ENCODE data around the gene ARHGAP27. TPM values are rescaled to one million over a fixed set of nuclear protein-coding genes. Genes with fewer than 3 reads are reported as not detected.

ARHGAP27 gene
- total and polyA plus RNA-seq, 8 donors, result 7.7 to 390 (median 45.5) TPM

GRCh38 chr17:45366691-45367090 is 66.0 kb downstream of the ARHGAP27 start:
- Histone ChIP-seq H3K27me3 (no peaks in the 10 kb centered on the region), H3K4me1 (peaks cover 0 to 15% (median 11%) of the 10 kb centered on the region in 4 donors), H3K27ac (no peak overlapping the region), H3K36me3 (no peaks in the 10 kb centered on the region), H3K9me3 (no peaks in the 10 kb centered on the region), H3K4me3 (no peak overlapping the region)
- WGBS, 5 donors, result 85 to 100% (median 89%) methylated on average over 6 of the region's 6 CpGs
- TF ChIP-seq POLR2A (IDR thresholded peaks at IDR 0.05) (no peak), CTCF (IDR thresholded peaks at IDR 0.05) (no peak), EP300 (IDR thresholded peaks at IDR 0.05) (no peak), POLR2AphosphoS5 (IDR thresholded peaks at IDR 0.05) (no peak)
- DNase-seq, result no peak
- intact Hi-C loops (cut with DNase I; ENCODE audit: low total_unique reads), result no loop called here

GRCh38 chr17:45366049-45366448 is 66.6 kb downstream of the ARHGAP27 start:
- no peaks in the 10 kb centered on the region for H3K9me3 ChIP-seq
- no peak for DNase-seq
- intact Hi-C loops (cut with DNase I; ENCODE audit: low total_unique reads), result no loop called here
- H3K36me3 ChIP-seq, result no peaks in the 10 kb centered on the region
- no peak overlapping the region for H3K4me3 ChIP-seq
- H3K27ac ChIP-seq, result no peak overlapping the region
- H3K27me3 ChIP-seq, result no peaks in the 10 kb centered on the region
- TF ChIP-seq POLR2AphosphoS5 (IDR thresholded peaks at IDR 0.05) (no peak), EP300 (IDR thresholded peaks at IDR 0.05) (no peak), CTCF (IDR thresholded peaks at IDR 0.05) (no peak)
- H3K4me1 ChIP-seq, result peaks cover 0 to 8% (median 5%) of the 10 kb centered on the region in 4 donors
- WGBS, 5 donors, result 76 to 95% (median 92%) methylated on average over 3 of the region's 3 CpGs

DNA sequence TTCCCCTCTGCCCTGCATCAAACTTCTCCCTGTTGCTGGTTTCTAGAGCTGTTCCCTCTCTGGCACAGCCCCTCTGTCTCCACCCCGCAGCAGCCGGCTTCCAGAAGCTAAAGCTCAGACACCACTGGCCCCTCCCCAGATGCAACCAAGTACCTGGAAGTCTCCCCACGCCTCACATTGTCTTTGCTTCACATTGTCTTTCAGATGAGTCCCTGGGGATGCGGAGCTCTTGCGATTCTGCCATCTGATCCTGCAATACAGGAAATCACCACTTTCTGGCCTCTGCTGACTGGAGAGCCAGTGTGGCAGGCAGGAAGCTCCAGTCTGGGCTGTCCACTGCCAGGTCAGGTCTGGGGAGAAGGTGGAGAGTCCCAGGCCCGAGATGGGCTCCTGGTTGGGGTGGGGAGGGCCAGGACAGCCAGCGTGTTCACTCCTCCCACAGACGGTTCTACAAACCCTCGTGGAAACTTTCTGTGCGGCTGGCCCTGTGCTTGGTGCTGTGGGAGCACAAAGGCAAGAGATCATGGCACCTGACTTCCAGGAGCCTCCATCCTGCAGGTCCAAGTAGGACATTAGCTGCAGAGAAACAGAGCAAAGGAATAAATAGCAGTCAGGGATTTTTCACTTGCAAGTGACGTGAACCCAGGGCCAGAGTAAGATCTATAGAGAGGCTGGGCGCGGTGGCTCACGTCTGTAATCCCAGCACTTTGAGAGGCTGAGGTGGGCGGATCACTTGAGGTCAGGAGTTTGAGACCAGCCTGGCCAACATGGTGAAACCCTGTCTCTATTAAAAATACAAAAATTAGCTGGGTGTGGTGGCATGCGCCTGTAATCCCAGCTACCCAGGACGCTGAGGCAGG is 67.9 kb downstream of the ARHGAP27 start:
- H3K27me3 ChIP-seq, result no peaks in the 10 kb centered on the region

DNA sequence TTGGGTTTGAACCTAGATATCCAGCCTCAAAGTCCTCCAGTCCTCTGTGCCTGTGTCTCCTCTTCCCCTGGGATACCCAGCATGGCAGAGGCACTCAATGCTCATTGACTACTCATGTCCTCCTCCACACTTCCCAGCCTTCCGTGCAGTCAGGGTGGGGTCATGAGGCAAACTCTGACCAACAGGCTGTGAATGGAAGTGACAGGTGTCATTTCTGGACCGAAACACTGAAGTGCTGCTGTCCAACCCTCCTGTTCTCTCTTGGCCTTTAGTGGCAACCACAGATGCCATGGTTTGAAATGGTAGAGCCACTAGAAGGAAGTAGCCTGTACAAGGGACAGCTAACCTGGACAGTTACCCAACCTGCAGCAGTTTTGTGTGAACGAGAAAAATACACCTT is 69.2 kb downstream of the ARHGAP27 start:
- Histone ChIP-seq H3K4me1 (no peaks in the 10 kb centered on the region), H3K36me3 (no peaks in the 10 kb centered on the region), H3K9me3 (no peaks in the 10 kb centered on the region), H3K27ac (no peak overlapping the region), H3K4me3 (no peak overlapping the region), H3K27me3 (no peaks in the 10 kb centered on the region)
- TF ChIP-seq POLR2AphosphoS5 (IDR thresholded peaks at IDR 0.05) (no peak), EP300 (IDR thresholded peaks at IDR 0.05) (no peak), POLR2A (IDR thresholded peaks at IDR 0.05) (no peak), CTCF (IDR thresholded peaks at IDR 0.05) (no peak)
- no peak for DNase-seq
- intact Hi-C loops (cut with DNase I; ENCODE audit: low total_unique reads), result no loop called here
- WGBS, 5 donors, result 75 to 90% (median 80%) methylated on average over 2 to 3 of the region's 3 CpGs

More for the DNA sequence above, 67.9 kb downstream of the ARHGAP27 start:
- TF ChIP-seq POLR2A (IDR thresholded peaks at IDR 0.05) (no peak), CTCF (IDR thresholded peaks at IDR 0.05) (no peak), POLR2AphosphoS5 (IDR thresholded peaks at IDR 0.05) (no peak), EP300 (IDR thresholded peaks at IDR 0.05) (no peak)
- Histone ChIP-seq H3K27ac (no peak overlapping the region), H3K4me3 (no peak overlapping the region), H3K4me1 (no peaks in the 10 kb centered on the region), H3K36me3 (no peaks in the 10 kb centered on the region), H3K9me3 (no peaks in the 10 kb centered on the region)
- WGBS, 5 donors, result 69 to 80% (median 72%) methylated on average over 16 to 17 of the region's 17 CpGs
- DNase-seq, result peak in 1 of 2 donors; percentile 37
- intact Hi-C loops (cut with DNase I; ENCODE audit: low total_unique reads), result no loop called here

Measured in stomach (tissue), 9 donors.